HepG2 (cell line): ENCODE results near the gene FKBP10.

Experiments
- CBX5 ChIP-seq: sonication (generic); formaldehyde crosslinking; IDR thresholded peaks from 2 replicates; pipeline ENCODE4 v1.4.0; 2020; ENCODE audit warnings: missing genetic modification reagents, borderline replicate concordance
- FOXJ3 ChIP-seq: sonication (generic); formaldehyde crosslinking; IDR thresholded peaks from 2 replicates; pipeline ENCODE4 v1.4.0; 2020; ENCODE audit warnings: missing genetic modification reagents, mild to moderate bottlenecking, borderline replicate concordance
- IRF1 ChIP-seq: sonication (generic); formaldehyde crosslinking; IDR thresholded peaks from 2 replicates; pipeline ENCODE4 v1.4.0; 2020; ENCODE audit warnings: low read depth, mild to moderate bottlenecking, missing genetic modification reagents
- RAD21 ChIP-seq: fragments of 450-650 bp; formaldehyde crosslinking; IDR thresholded peaks from 2 replicates; pipeline ENCODE4 v1.5.0; 2020; ENCODE audit warnings: mild to moderate bottlenecking
- SP1 ChIP-seq, 2 experiments: fragments of 450-650 bp in 1 of 2; sonication (generic) in 1 of 2; formaldehyde crosslinking in 1 of 2; IDR thresholded peaks; 2 replicates each; pipeline versions ENCODE4 v1.4.0 to v1.6.1; 2016 to 2020; ENCODE audit warnings: missing genetic modification reagents in 1 of 2
- THYN1 ChIP-seq: sonication (generic); formaldehyde crosslinking; IDR thresholded peaks from 2 replicates; pipeline ENCODE4 v1.8.1; 2023; ENCODE audit warnings: low read depth, mild to moderate bottlenecking, moderate library complexity, missing genetic modification reagents, borderline replicate concordance
- TF ChIP-seq, protein P1 (sequence below): sonication (generic); formaldehyde crosslinking; IDR thresholded peaks from 2 replicates; pipeline ENCODE4 v1.5.0; 2020; ENCODE audit warnings: mild to moderate bottlenecking, missing genetic modification reagents, moderate library complexity
- TF ChIP-seq, protein P2 (sequence below): sonication (generic); formaldehyde crosslinking; IDR thresholded peaks from 2 replicates; pipeline ENCODE4 v1.5.0; 2020; ENCODE audit warnings: mild to moderate bottlenecking, missing genetic modification reagents

DNA sequence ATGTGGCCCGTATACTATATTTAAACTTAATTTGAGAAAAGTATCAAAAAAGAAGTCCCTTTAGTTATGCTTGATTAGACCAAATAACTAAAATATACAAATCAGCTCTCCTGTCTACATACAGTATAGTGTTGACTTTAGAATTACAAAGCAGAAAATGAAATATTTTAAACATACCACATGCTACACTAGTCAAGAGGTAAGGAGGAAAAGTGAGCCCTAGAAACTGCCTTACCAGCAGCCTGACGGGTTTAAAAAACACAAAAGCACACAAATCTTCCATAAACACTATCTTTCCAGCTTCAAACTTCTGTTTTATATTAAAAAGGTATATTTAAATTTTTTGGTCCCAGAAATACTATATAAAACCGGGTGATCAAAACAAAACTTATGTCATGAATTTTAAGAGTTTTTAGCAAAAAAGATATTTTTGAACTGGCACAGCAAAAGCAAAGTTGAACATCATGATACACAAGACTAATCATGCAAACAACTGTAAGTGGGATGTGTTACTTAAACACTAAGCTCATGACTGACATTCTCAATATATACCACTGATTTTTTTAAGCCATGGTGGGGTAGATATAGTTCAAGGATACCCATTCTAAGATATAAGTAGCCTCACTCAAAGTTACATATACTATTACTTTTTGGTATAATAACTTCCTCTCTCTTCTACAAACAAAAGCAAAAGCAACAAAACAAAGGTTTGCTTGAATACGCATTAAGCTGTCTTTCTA, 36.6 kb downstream of the FKBP10 start:
- no peak for TF ChIP-seq THYN1 (CRISPR knock-in tag)
- TF ChIP-seq, protein P1, sequence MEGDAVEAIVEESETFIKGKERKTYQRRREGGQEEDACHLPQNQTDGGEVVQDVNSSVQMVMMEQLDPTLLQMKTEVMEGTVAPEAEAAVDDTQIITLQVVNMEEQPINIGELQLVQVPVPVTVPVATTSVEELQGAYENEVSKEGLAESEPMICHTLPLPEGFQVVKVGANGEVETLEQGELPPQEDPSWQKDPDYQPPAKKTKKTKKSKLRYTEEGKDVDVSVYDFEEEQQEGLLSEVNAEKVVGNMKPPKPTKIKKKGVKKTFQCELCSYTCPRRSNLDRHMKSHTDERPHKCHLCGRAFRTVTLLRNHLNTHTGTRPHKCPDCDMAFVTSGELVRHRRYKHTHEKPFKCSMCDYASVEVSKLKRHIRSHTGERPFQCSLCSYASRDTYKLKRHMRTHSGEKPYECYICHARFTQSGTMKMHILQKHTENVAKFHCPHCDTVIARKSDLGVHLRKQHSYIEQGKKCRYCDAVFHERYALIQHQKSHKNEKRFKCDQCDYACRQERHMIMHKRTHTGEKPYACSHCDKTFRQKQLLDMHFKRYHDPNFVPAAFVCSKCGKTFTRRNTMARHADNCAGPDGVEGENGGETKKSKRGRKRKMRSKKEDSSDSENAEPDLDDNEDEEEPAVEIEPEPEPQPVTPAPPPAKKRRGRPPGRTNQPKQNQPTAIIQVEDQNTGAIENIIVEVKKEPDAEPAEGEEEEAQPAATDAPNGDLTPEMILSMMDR (CRISPR knock-in tag): no peak
- TF ChIP-seq IRF1: no peak
- TF ChIP-seq, protein P2, sequence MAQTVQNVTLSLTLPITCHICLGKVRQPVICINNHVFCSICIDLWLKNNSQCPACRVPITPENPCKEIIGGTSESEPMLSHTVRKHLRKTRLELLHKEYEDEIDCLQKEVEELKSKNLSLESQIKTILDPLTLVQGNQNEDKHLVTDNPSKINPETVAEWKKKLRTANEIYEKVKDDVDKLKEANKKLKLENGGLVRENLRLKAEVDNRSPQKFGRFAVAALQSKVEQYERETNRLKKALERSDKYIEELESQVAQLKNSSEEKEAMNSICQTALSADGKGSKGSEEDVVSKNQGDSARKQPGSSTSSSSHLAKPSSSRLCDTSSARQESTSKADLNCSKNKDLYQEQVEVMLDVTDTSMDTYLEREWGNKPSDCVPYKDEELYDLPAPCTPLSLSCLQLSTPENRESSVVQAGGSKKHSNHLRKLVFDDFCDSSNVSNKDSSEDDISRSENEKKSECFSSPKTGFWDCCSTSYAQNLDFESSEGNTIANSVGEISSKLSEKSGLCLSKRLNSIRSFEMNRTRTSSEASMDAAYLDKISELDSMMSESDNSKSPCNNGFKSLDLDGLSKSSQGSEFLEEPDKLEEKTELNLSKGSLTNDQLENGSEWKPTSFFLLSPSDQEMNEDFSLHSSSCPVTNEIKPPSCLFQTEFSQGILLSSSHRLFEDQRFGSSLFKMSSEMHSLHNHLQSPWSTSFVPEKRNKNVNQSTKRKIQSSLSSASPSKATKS (CRISPR knock-in tag): no peak
- TF ChIP-seq CBX5: no peak
- no peak for TF ChIP-seq FOXJ3
- no peak for TF ChIP-seq RAD21
- no peak for TF ChIP-seq SP1 (IDR thresholded peaks at IDR 0.05)
- no peak for TF ChIP-seq SP1 (CRISPR knock-in tag; IDR thresholded peaks at IDR 0.05)
